ENCODE measurements around the gene TNFRSF25.

DNA sequence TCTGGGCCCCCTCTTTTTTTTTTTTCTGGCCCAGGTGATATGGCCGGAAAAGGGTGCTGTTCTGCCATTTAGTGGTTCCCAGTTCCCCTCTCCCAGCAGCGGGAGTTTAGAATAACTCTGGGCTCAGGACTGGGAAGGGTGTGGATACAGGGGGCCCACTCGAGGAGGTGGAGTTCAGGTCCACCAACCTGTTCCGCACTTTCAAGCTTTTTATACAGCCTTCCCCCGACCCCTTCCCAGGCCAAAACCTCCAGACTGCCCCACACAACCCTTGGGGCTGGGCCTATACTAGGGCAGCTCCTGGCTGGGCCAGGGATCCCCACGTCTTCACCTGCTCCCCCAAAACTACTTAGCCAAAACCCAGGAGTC, 25.1 kb upstream of the TNFRSF25 start:
- TF ChIP-seq POLR2A (IDR thresholded peaks at IDR 0.05) = no peak
- TF ChIP-seq, protein P1, sequence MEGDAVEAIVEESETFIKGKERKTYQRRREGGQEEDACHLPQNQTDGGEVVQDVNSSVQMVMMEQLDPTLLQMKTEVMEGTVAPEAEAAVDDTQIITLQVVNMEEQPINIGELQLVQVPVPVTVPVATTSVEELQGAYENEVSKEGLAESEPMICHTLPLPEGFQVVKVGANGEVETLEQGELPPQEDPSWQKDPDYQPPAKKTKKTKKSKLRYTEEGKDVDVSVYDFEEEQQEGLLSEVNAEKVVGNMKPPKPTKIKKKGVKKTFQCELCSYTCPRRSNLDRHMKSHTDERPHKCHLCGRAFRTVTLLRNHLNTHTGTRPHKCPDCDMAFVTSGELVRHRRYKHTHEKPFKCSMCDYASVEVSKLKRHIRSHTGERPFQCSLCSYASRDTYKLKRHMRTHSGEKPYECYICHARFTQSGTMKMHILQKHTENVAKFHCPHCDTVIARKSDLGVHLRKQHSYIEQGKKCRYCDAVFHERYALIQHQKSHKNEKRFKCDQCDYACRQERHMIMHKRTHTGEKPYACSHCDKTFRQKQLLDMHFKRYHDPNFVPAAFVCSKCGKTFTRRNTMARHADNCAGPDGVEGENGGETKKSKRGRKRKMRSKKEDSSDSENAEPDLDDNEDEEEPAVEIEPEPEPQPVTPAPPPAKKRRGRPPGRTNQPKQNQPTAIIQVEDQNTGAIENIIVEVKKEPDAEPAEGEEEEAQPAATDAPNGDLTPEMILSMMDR (IDR thresholded peaks at IDR 0.05) = no peak

Data from heart left ventricle (tissue), 13 donors.